ENCODE data around the gene SCP2.

DNA sequence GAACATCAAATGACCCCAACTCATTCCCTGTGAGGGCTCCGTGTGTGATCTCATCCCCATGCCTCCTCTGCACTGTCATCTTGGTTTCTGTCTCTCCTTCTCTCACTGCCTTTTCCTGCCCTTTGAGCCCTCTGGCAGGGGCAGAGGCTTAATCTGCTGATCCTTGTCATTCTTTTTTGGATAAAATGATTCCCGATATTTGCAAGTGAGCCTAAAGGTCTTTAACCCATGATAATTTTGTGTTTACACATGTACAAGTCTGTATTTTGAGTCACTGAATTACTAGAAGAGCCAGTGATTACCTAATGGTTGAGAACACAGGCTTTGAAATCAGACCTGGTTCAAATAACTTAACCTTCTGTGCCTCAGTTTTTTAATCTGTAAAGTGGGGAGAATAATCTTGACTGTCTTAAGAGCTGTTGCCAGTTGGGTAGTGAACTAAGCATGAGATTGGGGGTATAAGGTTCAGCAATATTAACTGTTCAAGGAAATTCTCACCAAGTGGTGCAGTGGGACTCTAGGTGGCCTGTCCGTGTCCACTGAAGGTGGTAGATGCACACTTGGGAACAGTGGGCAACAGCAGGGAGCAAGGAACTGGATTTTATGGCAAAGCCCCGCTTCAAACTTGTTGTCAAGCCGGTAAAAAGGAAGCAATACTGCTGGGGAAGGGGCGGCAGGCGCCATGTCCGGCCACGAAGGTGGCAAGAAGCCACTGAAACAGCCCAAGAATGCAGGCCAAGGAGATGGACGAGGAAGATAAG lies 7.2 kb upstream of the SCP2 start:
- TF ChIP-seq CREB1 (IDR thresholded peaks at IDR 0.05; ENCODE audit: low read depth): no peak
- TF ChIP-seq EGR1 (IDR thresholded peaks at IDR 0.05): no peak
- TF ChIP-seq, protein P1, sequence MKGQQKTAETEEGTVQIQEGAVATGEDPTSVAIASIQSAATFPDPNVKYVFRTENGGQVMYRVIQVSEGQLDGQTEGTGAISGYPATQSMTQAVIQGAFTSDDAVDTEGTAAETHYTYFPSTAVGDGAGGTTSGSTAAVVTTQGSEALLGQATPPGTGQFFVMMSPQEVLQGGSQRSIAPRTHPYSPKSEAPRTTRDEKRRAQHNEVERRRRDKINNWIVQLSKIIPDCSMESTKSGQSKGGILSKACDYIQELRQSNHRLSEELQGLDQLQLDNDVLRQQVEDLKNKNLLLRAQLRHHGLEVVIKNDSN (IDR thresholded peaks at IDR 0.05): no peak
- TF ChIP-seq TEAD4 (IDR thresholded peaks at IDR 0.05): no peak
- TF ChIP-seq MAX (IDR thresholded peaks at IDR 0.05): no peak
- no peak for TF ChIP-seq FOXM1 (IDR thresholded peaks at IDR 0.05; ENCODE audit: borderline replicate concordance, low read depth)
- no peak for TF ChIP-seq REST (IDR thresholded peaks at IDR 0.05; ENCODE audit: low read depth)
- TF ChIP-seq EP300 (IDR thresholded peaks at IDR 0.05; ENCODE audit: borderline replicate concordance): no peak
- no peak for TF ChIP-seq YY1 (IDR thresholded peaks at IDR 0.05; ENCODE audit: low read depth)

Measured in Ishikawa (cell line).